SU-DHL-6 (cell line): ENCODE results near the gene CIAO3.

Source experiments
- H2AFZ ChIP-seq: fragments of 200-600 bp; sonication (generic); 2 replicates; pipeline ENCODE4 v1.6.1; 2014; ENCODE audit warnings: low read depth, mild to moderate bottlenecking, moderate library complexity, mixed read lengths, antibody characterized with exemption, low read length; ENCODE audit not compliant: severe bottlenecking
- H3F3A ChIP-seq: fragments of 200-600 bp; shearing (Covaris generic); 2 replicates; pipeline ENCODE4 v1.6.0; 2016; ENCODE audit warnings: antibody characterized with exemption, mild to moderate bottlenecking; ENCODE audit not compliant: insufficient read depth
- H3K27ac ChIP-seq: fragments of 200-600 bp; sonication (generic); 2 replicates; pipeline ENCODE4 v1.5.1; 2016; ENCODE audit warnings: low read depth, mild to moderate bottlenecking, low read length, moderate library complexity, mixed read lengths
- H3K27me3 ChIP-seq: fragments of 200-600 bp; sonication (generic), shearing (Covaris generic); 2 replicates; pipeline ENCODE4 v1.6.0; 2014; ENCODE audit warnings: mild to moderate bottlenecking, low read length
- H3K36me3 ChIP-seq: fragments of 200-600 bp; sonication (generic); 2 replicates; pipeline ENCODE4 v1.6.1; 2014; ENCODE audit warnings: mild to moderate bottlenecking, low read length, mixed read lengths
- H3K4me2 ChIP-seq: fragments of 300-600, 200-600 bp; shearing (Covaris generic), sonication (generic); 2 replicates; pipeline ENCODE4 v1.6.0; 2014; ENCODE audit warnings: low read length, low read depth, mild to moderate bottlenecking; ENCODE audit not compliant: poor library complexity, severe bottlenecking
- H3K4me3 ChIP-seq: fragments of 200-600 bp; sonication (generic); 2 replicates; pipeline ENCODE4 v1.5.1; 2014; ENCODE audit warnings: antibody characterized with exemption, low read length, mild to moderate bottlenecking, mixed read lengths; ENCODE audit not compliant: insufficient read depth, poor library complexity, severe bottlenecking
- H3K79me2 ChIP-seq: fragments of 200-600 bp; sonication (generic); 2 replicates; pipeline ENCODE4 v1.6.1; 2014; ENCODE audit warnings: mild to moderate bottlenecking, low read length, moderate library complexity; ENCODE audit not compliant: insufficient read depth
- H3K9ac ChIP-seq: fragments of 200-600 bp; sonication (generic); 2 replicates; pipeline ENCODE4 v1.7.0; 2014; ENCODE audit warnings: mild to moderate bottlenecking, low read length
- H3K9me2 ChIP-seq: fragments of 200-600 bp; sonication (generic); replicated peaks from 2 replicates; pipeline ENCODE4 v1.6.1; 2014; ENCODE audit warnings: low read length; ENCODE audit not compliant: insufficient read depth
- H3K9me3 ChIP-seq: fragments of 200-600 bp; sonication (generic); 2 replicates; pipeline ENCODE4 v1.6.1; 2014; ENCODE audit warnings: low read length, mixed read lengths; ENCODE audit not compliant: insufficient read depth
- H4K20me1 ChIP-seq: fragments of 200-600 bp; sonication (generic); 2 replicates; pipeline ENCODE4 v1.6.1; 2014; ENCODE audit warnings: low read depth, mild to moderate bottlenecking, antibody characterized with exemption, low read length, moderate library complexity, mixed read lengths
- CTCF ChIP-seq: fragments of 200-600 bp; sonication (generic); IDR thresholded peaks from one replicate; pipeline ENCODE4 v1.5.1; 2017; ENCODE audit warnings: antibody characterized with exemption, mild to moderate bottlenecking, low read length, moderate library complexity; ENCODE audit not compliant: insufficient read depth, poor library complexity, severe bottlenecking
- EZH2phosphoT487 ChIP-seq: fragments of 200-600 bp; sonication (generic), shearing (Covaris generic); conservative IDR thresholded peaks from 2 replicates; pipeline ENCODE4 v1.6.1; 2018; ENCODE audit warnings: mild to moderate bottlenecking, antibody characterized with exemption, low read length, moderate library complexity, mixed read lengths

CIAO3 gene

GRCh38 chr16:683396-684070 is 57.3 kb downstream of the CIAO3 start:
- Histone ChIP-seq H3K9me2 (no peaks in the 10 kb centered on the region), H3K27ac (peak overlapping the region; percentile 38; the same call in 1 of the 2 replicates)

GRCh38 chr16:682493-683395 is 58.1 kb downstream of the CIAO3 start:
- TF ChIP-seq CTCF: no peak
- TF ChIP-seq EZH2phosphoT487: no peak
- Histone ChIP-seq H3K4me2 (peak overlapping the region; percentile 64), H3K79me2 (peaks cover 23% of the 10 kb centered on the region; the same call in 1 of the 2 replicates), H3K27ac (no peak overlapping the region), H3K27me3 (no peaks in the 10 kb centered on the region), H3K9ac (peak overlapping the region; percentile 58; the same call in 1 of the 2 replicates), H3F3A (peaks cover 9% of the 10 kb centered on the region; the same call in 1 of the 2 replicates), H3K4me3 (no peak overlapping the region), H4K20me1 (no peaks in the 10 kb centered on the region), H3K9me2 (no peaks in the 10 kb centered on the region), H2AFZ (no peak overlapping the region), H3K36me3 (no peaks in the 10 kb centered on the region), H3K9me3 (no peaks in the 10 kb centered on the region)

More at GRCh38 chr16:683396-684070, 57.3 kb downstream of the CIAO3 start:
- Histone ChIP-seq H3K27me3 (no peaks in the 10 kb centered on the region), H3K4me3 (peak overlapping the region; percentile 55), H3K79me2 (peaks cover 23% of the 10 kb centered on the region; the same call in 1 of the 2 replicates), H3K9ac (peak overlapping the region; percentile 58), H3F3A (peaks cover 9% of the 10 kb centered on the region; the same call in 1 of the 2 replicates), H2AFZ (no peak overlapping the region), H3K9me3 (no peaks in the 10 kb centered on the region), H3K4me2 (peak overlapping the region; percentile 64), H3K36me3 (no peaks in the 10 kb centered on the region), H4K20me1 (no peaks in the 10 kb centered on the region)
- TF ChIP-seq CTCF: no peak
- TF ChIP-seq EZH2phosphoT487: no peak

GRCh38 chr16:681746-682427 is 58.9 kb downstream of the CIAO3 start:
- Histone ChIP-seq H3K79me2 (peaks cover 23% of the 10 kb centered on the region; the same call in 1 of the 2 replicates), H3K9me2 (no peaks in the 10 kb centered on the region), H2AFZ (no peak overlapping the region), H3K9ac (peak overlapping the region; percentile 75; the same call in 1 of the 2 replicates), H3K27me3 (no peaks in the 10 kb centered on the region), H4K20me1 (no peaks in the 10 kb centered on the region), H3K36me3 (no peaks in the 10 kb centered on the region), H3K27ac (no peak overlapping the region), H3K4me2 (peak overlapping the region; percentile 57), H3K9me3 (no peaks in the 10 kb centered on the region), H3F3A (peaks cover 9% of the 10 kb centered on the region; the same call in 1 of the 2 replicates), H3K4me3 (peak overlapping the region; percentile 62)
- no peak for TF ChIP-seq CTCF
- no peak for TF ChIP-seq EZH2phosphoT487
